Central memory CD8-positive, alpha-beta T cell (primary cell): Measurements from ENCODE around the gene NFX1.

Source experiments
- ATAC-seq: fragments of 150-1000 bp; cut with Tn5 transposase; replicated peaks from 2 replicates; pipeline ENCODE4 v1.10.0; 2022; ENCODE audit warnings: mild to moderate bottlenecking, moderate FRiP score, moderate number of reproducible peaks; ENCODE audit not compliant: poor library complexity, severe bottlenecking; ENCODE audit errors: extremely low read depth
- DNase-seq, 2 donors: peaks; one replicate each; pipeline ENCODE4 v3.0.0; 2021; ENCODE audit warnings: low spot score in 2 of 2
- H3K27ac Mint-ChIP-seq: one replicate; pipeline ENCODE4 v1.8.0; 2022; ENCODE audit warnings: low read depth, mild to moderate bottlenecking, moderate library complexity, mixed read lengths
- H3K27me3 Mint-ChIP-seq: one replicate; pipeline ENCODE4 v1.8.0; 2022; ENCODE audit warnings: mixed read lengths
- H3K36me3 Mint-ChIP-seq: one replicate; pipeline ENCODE4 v1.8.0; 2022; ENCODE audit warnings: mild to moderate bottlenecking, moderate library complexity, mixed read lengths; ENCODE audit not compliant: insufficient read depth
- H3K4me1 Mint-ChIP-seq: one replicate; pipeline ENCODE4 v1.8.0; 2022; ENCODE audit warnings: mixed read lengths
- H3K4me3 Mint-ChIP-seq: one replicate; pipeline ENCODE4 v1.8.0; 2022; ENCODE audit warnings: mild to moderate bottlenecking, moderate library complexity, mixed read lengths
- H3K9me3 Mint-ChIP-seq: one replicate; pipeline ENCODE4 v1.8.0; 2022; ENCODE audit warnings: mixed read lengths

Gene NFX1

DNA sequence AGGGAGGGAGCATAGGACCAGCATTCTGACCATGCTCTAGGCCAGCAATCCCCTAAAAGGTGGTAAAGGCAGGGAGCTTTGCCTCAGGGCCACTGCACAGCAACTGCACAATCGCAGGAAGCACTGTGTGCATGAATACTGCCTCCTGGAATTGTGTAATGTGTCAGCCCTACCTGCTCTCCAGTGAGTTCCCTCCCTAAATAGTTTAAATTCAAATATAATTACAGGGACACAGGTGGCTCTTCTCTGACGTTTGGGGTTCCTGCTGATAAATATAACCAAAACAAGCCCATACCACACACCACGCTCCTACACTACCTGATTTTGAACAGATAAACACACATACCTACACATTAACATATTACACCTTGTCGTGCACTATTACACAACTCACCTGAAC is 34.8 kb upstream of the NFX1 start:
- no peak overlapping the region for H3K27ac Mint-ChIP-seq
- no peaks in the 10 kb centered on the region for H3K9me3 Mint-ChIP-seq
- H3K4me1 Mint-ChIP-seq: peaks cover 5% of the 10 kb centered on the region
- no peak overlapping the region for H3K4me3 Mint-ChIP-seq
- peaks cover 68% of the 10 kb centered on the region for H3K36me3 Mint-ChIP-seq
- H3K27me3 Mint-ChIP-seq: no peaks in the 10 kb centered on the region
- DNase-seq: no peak
- no peak for ATAC-seq

DNA sequence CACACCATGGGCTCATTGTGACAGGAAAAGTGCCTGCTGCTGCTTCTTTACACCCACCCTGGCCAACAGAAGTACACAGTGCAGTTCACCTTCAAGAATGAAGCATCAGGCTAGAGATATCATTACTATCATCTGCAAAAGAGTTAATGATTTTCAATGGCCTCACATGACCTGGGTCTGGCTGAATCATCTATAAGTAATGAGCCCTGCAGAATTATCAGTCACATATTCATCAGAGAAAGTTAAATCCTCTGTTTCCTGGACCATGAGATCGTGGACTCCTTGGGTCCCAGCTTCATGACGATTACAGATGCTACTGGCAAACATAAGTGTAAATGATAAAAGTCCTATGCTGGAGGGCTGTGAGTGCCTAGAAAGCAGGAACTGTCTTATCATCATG is 34.1 kb upstream of the NFX1 start:
- Mint-ChIP-seq H3K4me3 (no peak overlapping the region), H3K36me3 (peaks cover 74% of the 10 kb centered on the region), H3K27ac (no peak overlapping the region), H3K27me3 (no peaks in the 10 kb centered on the region), H3K4me1 (peaks cover 5% of the 10 kb centered on the region), H3K9me3 (no peaks in the 10 kb centered on the region)
- ATAC-seq: no peak
- no peak for DNase-seq

DNA sequence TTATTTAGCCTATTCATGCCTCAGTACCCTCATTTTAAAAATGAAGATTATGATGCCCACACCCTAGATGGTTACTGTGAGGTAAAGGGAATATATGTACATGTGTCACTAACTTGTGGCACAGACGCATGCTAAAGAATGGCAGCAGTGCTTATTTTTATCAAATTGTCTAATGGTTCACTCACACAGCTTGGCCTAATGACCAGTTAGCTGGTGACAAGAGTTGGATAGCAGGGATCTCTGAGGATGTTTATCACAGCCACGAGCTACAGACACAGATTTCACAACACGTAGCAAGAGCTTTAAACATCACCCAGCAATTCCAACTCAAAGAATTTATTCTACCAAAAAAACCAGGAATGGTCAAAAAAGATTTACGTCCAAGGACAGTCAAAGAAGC is 33.0 kb upstream of the NFX1 start:
- Mint-ChIP-seq H3K4me1 (peaks cover 5% of the 10 kb centered on the region), H3K36me3 (peaks cover 79% of the 10 kb centered on the region), H3K27ac (no peak overlapping the region), H3K9me3 (no peaks in the 10 kb centered on the region), H3K4me3 (no peak overlapping the region), H3K27me3 (no peaks in the 10 kb centered on the region)
- no peak for ATAC-seq
- DNase-seq: no peak

DNA sequence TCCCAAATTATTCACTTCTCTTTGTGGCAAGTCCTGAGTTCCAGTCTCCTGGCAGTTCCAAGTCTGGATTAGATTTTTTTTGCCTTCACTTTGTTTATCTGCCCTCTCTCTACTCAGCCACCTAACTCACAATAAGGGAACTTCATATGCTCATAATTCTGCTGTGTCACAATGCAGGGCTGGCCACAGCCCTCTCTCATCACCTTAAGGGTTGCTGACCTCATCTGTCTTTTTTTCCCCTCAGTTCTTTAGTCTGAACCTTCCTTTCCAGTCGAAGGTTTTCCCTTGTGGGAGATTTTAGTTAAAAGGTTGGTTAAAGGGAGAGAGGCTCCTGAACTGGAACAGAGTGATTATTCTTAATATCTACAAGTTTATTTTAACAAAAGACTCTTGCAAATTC is 29.9 kb upstream of the NFX1 start:
- Mint-ChIP-seq H3K36me3 (peaks cover 65% of the 10 kb centered on the region), H3K27me3 (no peaks in the 10 kb centered on the region), H3K4me1 (peaks cover 26% of the 10 kb centered on the region), H3K27ac (no peak overlapping the region), H3K4me3 (no peak overlapping the region), H3K9me3 (no peaks in the 10 kb centered on the region)
- ATAC-seq (no peak), DNase-seq (no peak)

DNA sequence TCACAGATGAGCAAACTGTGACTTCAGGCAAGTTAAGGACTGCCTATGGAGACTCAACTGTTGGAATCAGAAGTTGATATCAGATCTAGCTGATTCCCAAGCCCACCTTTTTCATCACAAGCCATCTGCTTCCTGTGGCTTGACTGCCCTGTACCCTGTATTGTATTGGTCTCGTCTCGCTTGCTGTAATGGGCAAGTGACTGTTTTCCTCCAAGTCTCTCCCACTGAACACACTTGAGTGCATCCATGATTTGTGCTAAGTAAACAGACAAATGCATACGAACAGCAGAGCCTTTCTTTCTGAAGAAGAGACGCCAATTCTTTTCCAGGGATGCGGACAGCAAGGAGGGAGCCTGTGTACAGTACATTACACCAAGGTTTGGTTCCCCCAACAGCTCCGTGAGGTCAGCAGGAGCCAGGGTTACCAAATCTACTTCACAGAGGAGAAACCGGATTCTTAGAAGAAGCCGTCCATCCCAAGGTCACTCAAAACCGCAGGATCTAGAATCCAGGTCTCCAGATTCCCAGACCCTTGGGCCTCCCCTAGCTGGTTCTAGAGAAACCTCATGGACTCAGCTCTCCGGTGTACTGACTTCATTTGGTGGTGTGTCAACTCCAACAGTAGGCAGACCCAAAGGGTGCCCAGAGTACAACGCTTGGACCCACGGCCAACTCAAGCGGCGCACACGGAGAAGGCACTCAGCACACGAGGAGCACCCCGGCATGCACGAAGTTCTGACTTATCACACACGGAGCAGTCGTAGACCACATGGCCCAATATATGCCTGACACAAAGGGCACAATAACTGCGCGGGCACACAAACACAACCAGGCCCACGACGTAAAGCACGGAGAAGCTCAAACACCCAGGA is 26.9 kb upstream of the NFX1 start:
- Mint-ChIP-seq H3K27me3 (no peaks in the 10 kb centered on the region), H3K4me3 (peak overlapping the region; percentile 80), H3K36me3 (peaks cover 53% of the 10 kb centered on the region), H3K9me3 (no peaks in the 10 kb centered on the region), H3K4me1 (peaks cover 47% of the 10 kb centered on the region), H3K27ac (peak overlapping the region; percentile 91)
- DNase-seq (no peak), ATAC-seq (no peak)

DNA sequence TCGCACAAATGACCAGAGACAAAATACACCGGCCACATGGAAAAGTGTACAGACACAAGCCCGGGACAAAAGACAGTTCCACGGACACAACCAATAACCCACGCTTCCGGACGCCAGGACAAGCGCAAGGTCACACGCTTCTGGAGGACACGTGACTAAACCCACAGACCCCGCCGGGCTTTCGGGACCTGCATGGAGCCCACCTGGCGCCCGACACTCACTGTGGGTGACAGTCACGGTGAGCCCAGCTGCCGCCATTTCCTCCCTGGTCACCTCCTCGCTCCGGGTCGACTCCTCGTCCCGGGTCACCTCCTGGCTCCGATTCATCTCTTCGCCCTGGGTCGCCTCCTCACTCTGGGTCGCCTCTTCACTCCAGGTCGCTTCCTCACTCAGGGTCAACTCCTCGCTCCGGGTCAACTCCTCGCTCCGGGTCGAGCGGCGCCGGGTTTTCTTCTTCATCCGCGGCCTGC is 26.3 kb upstream of the NFX1 start:
- H3K27ac Mint-ChIP-seq: peak overlapping the region; percentile 91
- peaks cover 47% of the 10 kb centered on the region for H3K4me1 Mint-ChIP-seq
- H3K27me3 Mint-ChIP-seq: no peaks in the 10 kb centered on the region
- ATAC-seq (peak; percentile 1), DNase-seq (no peak)
- H3K36me3 Mint-ChIP-seq: peaks cover 47% of the 10 kb centered on the region
- peak overlapping the region; percentile 80 for H3K4me3 Mint-ChIP-seq
- H3K9me3 Mint-ChIP-seq: no peaks in the 10 kb centered on the region

DNA sequence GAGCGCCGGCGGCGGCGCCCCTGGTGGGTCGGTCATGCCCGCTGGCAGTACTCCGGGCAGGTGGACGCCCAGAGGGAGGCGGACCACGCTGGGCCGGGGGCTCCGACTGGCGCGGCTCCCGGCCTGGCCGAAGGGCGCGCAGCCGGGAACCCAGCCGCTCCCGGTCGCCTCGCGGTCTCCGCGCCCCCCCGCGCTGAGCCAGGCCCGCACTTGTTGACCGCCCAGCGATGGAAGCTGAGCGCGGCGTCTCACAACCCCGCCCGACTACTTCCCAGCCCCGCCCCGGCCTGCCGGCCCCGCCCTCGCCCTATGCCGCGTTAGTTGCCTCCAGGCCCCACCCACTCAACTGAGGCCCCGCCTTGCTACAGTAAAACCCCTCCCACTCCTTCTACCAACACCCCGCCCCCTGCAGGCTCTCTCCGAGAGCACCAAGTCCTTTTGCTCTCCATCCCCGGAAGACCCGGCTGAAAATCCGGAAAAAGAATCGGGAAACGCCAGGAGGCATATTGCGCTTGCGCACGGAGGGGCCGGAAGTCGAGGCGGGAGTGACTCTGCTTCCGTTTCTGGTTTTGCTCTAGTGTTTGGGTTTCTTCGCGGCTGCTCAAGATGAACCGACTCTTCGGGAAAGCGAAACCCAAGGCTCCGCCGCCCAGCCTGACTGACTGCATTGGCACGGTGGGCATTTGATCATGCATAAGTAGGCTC is 25.7 kb upstream of the NFX1 start, which contains the start of the genes BAG1 and CHMP5:
Gene BAG1, minus strand, starts transcription at position 236 of the 705 bp plus-strand sequence.
Gene CHMP5, plus strand, starts transcription at position 577 of the 705 bp plus-strand sequence. Its CDS starts 30 bp downstream, at position 607.
- H3K36me3 Mint-ChIP-seq: peaks cover 46% of the 10 kb centered on the region
- H3K27ac Mint-ChIP-seq: peak within 1 kb of the TSS; percentile 91
- peak within 1 kb of the TSS; percentile 80 for H3K4me3 Mint-ChIP-seq
- no peaks in the 10 kb centered on the region for H3K27me3 Mint-ChIP-seq
- ATAC-seq (peak; percentile 88), DNase-seq (peak; percentile 99 to 100)
- peaks cover 44% of the 10 kb centered on the region for H3K4me1 Mint-ChIP-seq
- no peaks in the 10 kb centered on the region for H3K9me3 Mint-ChIP-seq

DNA sequence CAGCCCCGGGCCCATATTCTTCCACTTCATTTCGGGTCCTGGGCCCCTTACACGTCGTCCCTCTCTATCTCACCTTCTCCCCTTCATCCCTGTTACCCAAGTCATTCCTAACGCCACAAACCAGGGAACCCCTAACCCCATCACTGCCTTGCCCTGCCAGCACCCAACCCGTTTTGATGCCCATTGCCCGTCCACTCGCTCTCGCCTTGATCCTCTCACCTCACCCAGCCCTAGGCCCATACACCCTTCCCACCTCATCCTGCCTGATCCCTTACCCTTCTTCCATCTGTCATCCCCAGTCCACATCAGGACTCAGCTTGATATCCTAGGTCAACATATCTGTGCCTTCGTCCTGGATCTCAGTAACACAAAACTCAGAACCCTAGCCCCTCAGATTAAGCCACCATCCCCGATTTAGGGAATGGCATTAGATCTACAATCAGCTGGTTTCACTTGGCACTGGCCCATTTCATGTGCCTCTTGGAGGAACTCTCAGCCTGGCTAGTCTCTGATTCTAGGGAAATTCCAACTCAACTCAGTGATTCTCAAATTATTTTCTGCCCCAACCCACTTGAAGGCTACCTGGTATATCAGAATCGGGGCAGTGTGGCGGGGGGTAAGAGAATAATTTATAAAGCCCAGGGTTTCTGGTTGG is 25.0 kb upstream of the NFX1 start:
- Mint-ChIP-seq H3K4me3 (peak overlapping the region; percentile 80), H3K27ac (peak overlapping the region; percentile 91), H3K4me1 (peaks cover 42% of the 10 kb centered on the region), H3K9me3 (no peaks in the 10 kb centered on the region), H3K36me3 (peaks cover 46% of the 10 kb centered on the region), H3K27me3 (no peaks in the 10 kb centered on the region)
- DNase-seq: no peak
- ATAC-seq: no peak

DNA sequence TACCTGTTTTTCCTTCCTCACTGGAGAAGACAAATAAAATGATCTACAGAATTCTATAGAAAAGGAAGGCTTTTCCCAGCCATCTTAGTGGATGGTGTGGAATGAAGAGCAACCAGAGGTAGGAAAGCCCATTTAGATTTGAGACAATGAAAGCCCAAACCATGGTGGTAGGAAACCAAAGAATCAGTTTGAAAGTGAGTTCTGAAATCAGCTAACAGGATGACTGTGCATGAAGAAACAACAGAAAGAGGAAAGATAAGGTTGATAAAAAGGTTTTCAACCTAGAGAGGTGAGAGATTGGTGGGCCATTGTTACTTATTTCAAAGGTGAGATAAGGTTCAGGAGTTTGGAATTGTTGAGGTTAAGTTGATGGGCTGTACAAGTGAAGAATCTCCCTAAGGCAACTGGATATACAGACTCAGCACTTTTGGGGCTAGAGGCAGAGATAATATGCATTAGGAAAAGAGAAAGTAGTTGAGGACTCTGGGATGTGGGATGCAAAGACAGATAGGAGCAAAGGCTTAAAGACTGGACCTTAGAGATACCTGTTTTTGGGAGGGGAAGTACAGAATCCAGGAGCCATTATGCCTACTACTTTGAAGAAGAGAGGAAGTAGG is 23.1 kb upstream of the NFX1 start:
- no peaks in the 10 kb centered on the region for H3K27me3 Mint-ChIP-seq
- H3K27ac Mint-ChIP-seq: peak overlapping the region; percentile 91
- no peak for ATAC-seq
- H3K9me3 Mint-ChIP-seq: no peaks in the 10 kb centered on the region
- DNase-seq: no peak
- peaks cover 52% of the 10 kb centered on the region for H3K36me3 Mint-ChIP-seq
- no peak overlapping the region for H3K4me3 Mint-ChIP-seq
- peaks cover 46% of the 10 kb centered on the region for H3K4me1 Mint-ChIP-seq

DNA sequence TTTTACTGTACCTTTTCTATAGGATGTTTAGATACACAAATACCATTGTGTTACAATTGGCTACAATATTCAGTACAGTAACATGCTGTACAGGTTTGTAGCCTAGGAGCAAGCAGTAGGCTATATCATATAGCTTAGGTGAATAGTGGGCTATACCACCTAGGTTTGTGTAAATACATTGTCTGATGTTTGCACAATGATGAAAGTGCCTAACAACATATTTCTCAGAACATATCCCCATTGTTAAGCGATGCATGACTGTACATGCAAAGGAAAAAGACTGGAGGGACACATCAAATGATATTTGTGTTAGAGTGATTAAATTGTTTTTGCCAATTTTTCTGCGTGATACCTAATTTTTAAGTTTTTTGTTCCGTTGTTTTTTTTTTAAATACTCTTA is 20.2 kb upstream of the NFX1 start:
- DNase-seq: no peak
- ATAC-seq: no peak
- Mint-ChIP-seq H3K27me3 (no peaks in the 10 kb centered on the region), H3K4me3 (no peak overlapping the region), H3K36me3 (peaks cover 60% of the 10 kb centered on the region), H3K27ac (no peak overlapping the region), H3K9me3 (no peaks in the 10 kb centered on the region), H3K4me1 (peaks cover 35% of the 10 kb centered on the region)

DNA sequence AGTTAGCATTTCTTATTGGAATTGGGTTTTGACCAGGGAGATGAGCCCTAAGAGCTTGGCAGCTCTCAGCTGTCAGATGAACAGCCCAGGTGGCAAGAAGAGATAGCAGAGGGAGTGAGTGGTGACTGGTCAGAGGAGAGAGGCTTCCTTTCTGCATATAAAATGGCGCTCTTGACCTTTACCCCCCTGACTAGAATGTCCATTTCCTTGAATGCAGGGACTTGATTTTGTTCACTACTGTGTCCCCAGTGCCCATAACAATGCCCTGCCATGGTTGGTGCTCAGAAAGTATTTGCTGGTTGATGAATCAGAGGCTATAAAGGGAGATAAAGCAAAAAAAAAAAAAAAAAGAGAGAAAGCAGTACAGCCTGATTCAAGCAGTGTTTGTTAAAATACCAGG is 18.3 kb upstream of the NFX1 start:
- peaks cover 17% of the 10 kb centered on the region for H3K4me1 Mint-ChIP-seq
- no peaks in the 10 kb centered on the region for H3K27me3 Mint-ChIP-seq
- peaks cover 68% of the 10 kb centered on the region for H3K36me3 Mint-ChIP-seq
- H3K4me3 Mint-ChIP-seq: no peak overlapping the region
- H3K9me3 Mint-ChIP-seq: no peaks in the 10 kb centered on the region
- H3K27ac Mint-ChIP-seq: no peak overlapping the region
- no peak for ATAC-seq
- no peak for DNase-seq

DNA sequence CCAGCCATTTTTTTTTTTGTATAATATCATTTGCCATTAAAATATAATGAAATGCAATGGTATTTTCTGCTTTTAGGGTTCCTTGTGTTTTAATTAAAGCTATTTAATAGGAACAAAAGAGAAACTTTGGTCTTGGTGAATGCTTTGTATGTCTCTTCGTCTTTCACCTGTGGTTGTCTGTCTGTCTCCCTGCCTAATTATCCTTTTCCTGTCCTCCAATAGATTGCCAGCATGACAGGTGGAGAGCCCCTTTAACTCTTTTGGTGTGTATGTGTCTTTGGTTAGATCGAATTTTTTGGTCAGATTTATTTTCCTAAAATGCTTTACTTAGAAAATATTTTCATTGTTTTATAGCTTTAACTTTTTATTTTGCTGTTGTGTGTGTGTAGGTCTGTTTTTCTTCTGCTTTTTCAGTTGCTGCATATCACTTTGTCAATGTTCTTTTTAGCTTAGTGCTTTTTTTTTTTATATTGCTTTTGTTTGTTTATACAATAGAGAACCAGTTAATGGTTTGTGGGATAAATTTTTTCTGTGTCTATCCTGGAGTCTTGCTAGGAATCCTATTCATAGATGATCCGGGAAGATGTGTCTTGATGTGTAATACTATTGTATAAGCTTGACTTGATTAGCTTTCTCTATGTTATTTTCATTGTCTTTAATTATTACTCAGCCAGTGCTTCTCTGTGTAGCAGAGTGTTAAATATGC is 16.9 kb upstream of the NFX1 start:
- H3K9me3 Mint-ChIP-seq: no peaks in the 10 kb centered on the region
- H3K4me1 Mint-ChIP-seq: peaks cover 13% of the 10 kb centered on the region
- H3K36me3 Mint-ChIP-seq: peaks cover 73% of the 10 kb centered on the region
- H3K27ac Mint-ChIP-seq: no peak overlapping the region
- no peak overlapping the region for H3K4me3 Mint-ChIP-seq
- ATAC-seq: no peak
- no peak for DNase-seq
- no peaks in the 10 kb centered on the region for H3K27me3 Mint-ChIP-seq
